Fibroblast of lung (primary cell): Measurements from ENCODE around the gene MYOCD. TPM values are rescaled to one million over a fixed set of nuclear protein-coding genes. Genes with fewer than 3 reads are reported as not detected.

ENCODE experiments used
- DNase-seq, 2 donors: peaks; one replicate each; pipeline versions ENCODE4 v3.0.0 to v3.0.0-alpha.2; 2010; ENCODE audit warnings: low read depth in 2 of 2
- H2AFZ ChIP-seq: 2 replicates; pipeline ENCODE4 v1.5.1; 2012; ENCODE audit warnings: low read length, control low read depth, inconsistent platforms
- H3K27ac ChIP-seq: 2 replicates; pipeline ENCODE4 v1.5.1; 2011; ENCODE audit warnings: low read length, control low read depth; ENCODE audit not compliant: insufficient read depth
- H3K27me3 ChIP-seq: 2 replicates; pipeline ENCODE4 v1.5.1; 2011; ENCODE audit warnings: mild to moderate bottlenecking, low read length; ENCODE audit not compliant: control insufficient read depth, insufficient read depth
- H3K36me3 ChIP-seq: 2 replicates; pipeline ENCODE4 v1.5.1; 2011; ENCODE audit warnings: low read length; ENCODE audit not compliant: control insufficient read depth, insufficient read depth
- H3K4me1 ChIP-seq: 2 replicates; pipeline ENCODE4 v1.5.1; 2011; ENCODE audit warnings: low read length; ENCODE audit not compliant: control insufficient read depth, insufficient read depth; ENCODE audit errors: extremely low read depth
- H3K4me2 ChIP-seq: 2 replicates; pipeline ENCODE4 v1.5.1; 2011; ENCODE audit warnings: low read length, control low read depth; ENCODE audit not compliant: insufficient read depth; ENCODE audit errors: extremely low read depth
- H3K4me3 ChIP-seq, 4 experiments: fragments of 200-600 bp in 1 of 4; sonication (generic) in 1 of 4; replicated peaks in 1 of 4; 2 replicates each; pipeline ENCODE4 v1.5.1; 2011 to 2016; ENCODE audit warnings: low read length in 4 of 4, low read depth in 3 of 4, mild to moderate bottlenecking in 3 of 4, control low read depth in 2 of 4, inconsistent platforms in 1 of 4, mixed read lengths in 1 of 4; ENCODE audit not compliant: insufficient read depth in 1 of 4; ENCODE audit errors: control extremely low read depth in 1 of 4
- H3K79me2 ChIP-seq: 2 replicates; pipeline ENCODE4 v1.5.1; 2012; ENCODE audit warnings: mild to moderate bottlenecking, low read length, inconsistent platforms; ENCODE audit not compliant: control insufficient read depth, insufficient read depth
- H3K9ac ChIP-seq: 2 replicates; pipeline ENCODE4 v1.5.1; 2011; ENCODE audit warnings: mild to moderate bottlenecking, low read length, control low read depth; ENCODE audit not compliant: insufficient read depth
- H3K9me3 ChIP-seq: 2 replicates; pipeline ENCODE4 v1.5.1; 2012; ENCODE audit warnings: low read depth, low read length; ENCODE audit not compliant: control insufficient read depth, insufficient read depth
- H4K20me1 ChIP-seq: 2 replicates; pipeline ENCODE4 v1.5.1; 2011; ENCODE audit warnings: low read length; ENCODE audit not compliant: control insufficient read depth, insufficient read depth; ENCODE audit errors: extremely low read depth
- CTCF ChIP-seq, 2 donors: IDR thresholded peaks in 1 of 2; conservative IDR thresholded peaks in 1 of 2; 1 replicate in 1 of 2; 2 replicates in 1 of 2; pipeline ENCODE4 v1.5.1; 2011 to 2012; ENCODE audit warnings: low read length in 2 of 2, control low read depth in 1 of 2, inconsistent platforms in 1 of 2, low read depth in 1 of 2, mild to moderate bottlenecking in 1 of 2
- EZH2 ChIP-seq: IDR thresholded peaks from 2 replicates; pipeline ENCODE4 v1.5.1; 2012; ENCODE audit warnings: low read length, control low read depth, mild to moderate bottlenecking; ENCODE audit errors: missing control alignments
- polyA plus RNA-seq, 2 donors: library from polyadenylated mRNA; depleted of rRNA in 1 of 2; stranded (reverse) in 1 of 2; unstranded in 1 of 2; fragments of >200 nt; gene quantifications; 2 replicates each; pipeline ENCODE4 v1.2.1, GENCODE V29; 2011 to 2012; ENCODE audit warnings: missing spikeins in 1 of 2
- total RNA-seq: library from RNA; depleted of rRNA; stranded (reverse); fragments of >200 nt; gene quantifications from 2 replicates; pipeline ENCODE4 v1.2.1, GENCODE V29; 2014

MYOCD gene
- total and polyA plus RNA-seq, 2 donors (not counting 1 experiment from before 2014, with no cell fraction given), result 0.17 to 0.99 TPM

- no peak overlapping the region for H3K27ac ChIP-seq
- no peaks in the 10 kb centered on the region for H4K20me1 ChIP-seq
- peaks cover 11% of the 10 kb centered on the region for H3K4me1 ChIP-seq
These were observed 66.1 kb downstream of the MYOCD start for GRCh38 chr17:12731839-12732238.

GRCh38 chr17:12732366-12732765 is 66.7 kb downstream of the MYOCD start:
- DNase-seq, result no peak
- H2AFZ ChIP-seq, result no peak overlapping the region
- no peak overlapping the region for H3K4me3 ChIP-seq
- peaks cover 11% of the 10 kb centered on the region for H3K4me1 ChIP-seq
- no peak overlapping the region for H3K27ac ChIP-seq
- no peaks in the 10 kb centered on the region for H3K36me3 ChIP-seq
- TF ChIP-seq EZH2 (no peak), CTCF (conservative IDR thresholded peaks at IDR 0.05 in 1 of 2, IDR thresholded peaks at IDR 0.05 in 1 of 2; ENCODE audit: low read depth in 1 of 2, low read length in 2 of 2) (no peak)
- no peaks in the 10 kb centered on the region for H3K27me3 ChIP-seq
- no peaks in the 10 kb centered on the region for H3K9me3 ChIP-seq
- H3K4me2 ChIP-seq, result no peak overlapping the region
- H4K20me1 ChIP-seq, result no peaks in the 10 kb centered on the region
- no peaks in the 10 kb centered on the region for H3K79me2 ChIP-seq
- no peak overlapping the region for H3K9ac ChIP-seq

More at GRCh38 chr17:12731839-12732238, 66.1 kb downstream of the MYOCD start:
- Histone ChIP-seq H3K4me2 (no peak overlapping the region), H2AFZ (no peak overlapping the region), H3K4me3 (no peak overlapping the region), H3K36me3 (no peaks in the 10 kb centered on the region), H3K79me2 (no peaks in the 10 kb centered on the region), H3K27me3 (no peaks in the 10 kb centered on the region), H3K9ac (no peak overlapping the region), H3K9me3 (no peaks in the 10 kb centered on the region)
- TF ChIP-seq CTCF (conservative IDR thresholded peaks at IDR 0.05 in 1 of 2, IDR thresholded peaks at IDR 0.05 in 1 of 2; ENCODE audit: low read depth in 1 of 2, low read length in 2 of 2) (no peak), EZH2 (no peak)
- no peak for DNase-seq

GRCh38 chr17:12734926-12735325 is 69.2 kb downstream of the MYOCD start:
- Histone ChIP-seq H4K20me1 (no peaks in the 10 kb centered on the region), H3K36me3 (no peaks in the 10 kb centered on the region), H3K4me3 (no peak overlapping the region), H2AFZ (no peak overlapping the region), H3K4me2 (no peak overlapping the region), H3K27me3 (no peaks in the 10 kb centered on the region), H3K4me1 (peaks cover 7% of the 10 kb centered on the region), H3K27ac (no peak overlapping the region), H3K79me2 (no peaks in the 10 kb centered on the region), H3K9me3 (no peaks in the 10 kb centered on the region), H3K9ac (no peak overlapping the region)
- no peak for TF ChIP-seq CTCF (conservative IDR thresholded peaks at IDR 0.05 in 1 of 2, IDR thresholded peaks at IDR 0.05 in 1 of 2; ENCODE audit: low read depth in 1 of 2, low read length in 2 of 2)
- TF ChIP-seq EZH2, result no peak
- no peak for DNase-seq
